NCI-H1048 (cell line): ENCODE results near the gene NUDC.
"Not testable (repeated sequence)": the region's sequence is repeated elsewhere in the genome, so short reads cannot be mapped to it uniquely, and the experiment has no call there.

Source experiments
- DNase-seq: peaks from one replicate; lab custom pipeline; 2025; lab: John Stamatoyannopoulos, UW

The NUDC gene

GRCh38 chr1:26951821-26952497, 30.4 kb downstream of the NUDC start:
- no peak for DNase-seq

- no peak for DNase-seq
These were observed 31.8 kb downstream of the NUDC start for GRCh38 chr1:26953374-26953773.

- no peak for DNase-seq
These were observed 34.8 kb downstream of the NUDC start for GRCh38 chr1:26956321-26956720.

- no peak for DNase-seq
These were observed 35.8 kb downstream of the NUDC start for GRCh38 chr1:26957306-26957705.

- DNase-seq, result no peak
These were observed 37.7 kb downstream of the NUDC start for GRCh38 chr1:26959270-26959669.

GRCh38 chr1:26959722-26960624, 38.4 kb downstream of the NUDC start, which contains the start of gene KDF1:
TSS of gene KDF1 (minus strand) at chr1:26960468. CDS start at chr1:26952380, 8,088 bp downstream.
- DNase-seq, result peak; percentile 56

GRCh38 chr1:26960625-26960966, 39.1 kb downstream of the NUDC start:
- no peak for DNase-seq

- no peak for DNase-seq
These were observed 40.3 kb downstream of the NUDC start for GRCh38 chr1:26961826-26962225.

GRCh38 chr1:26965213-26965612, 43.7 kb downstream of the NUDC start:
- no peak for DNase-seq

GRCh38 chr1:26965628-26966027, 44.1 kb downstream of the NUDC start:
- DNase-seq, result no peak

- DNase-seq, result no peak
These were observed 49.3 kb downstream of the NUDC start for GRCh38 chr1:26970810-26971209.

GRCh38 chr1:26971590-26971989, 50.0 kb downstream of the NUDC start:
- DNase-seq, result no peak

GRCh38 chr1:26972390-26972789, 50.8 kb downstream of the NUDC start:
- no peak for DNase-seq

- DNase-seq, result no peak
These were observed 51.3 kb downstream of the NUDC start for GRCh38 chr1:26972821-26973220.

- no peak for DNase-seq
These were observed 55.3 kb downstream of the NUDC start for GRCh38 chr1:26976621-26977510.

GRCh38 chr1:26978901-26979300, 57.4 kb downstream of the NUDC start:
- no peak for DNase-seq

GRCh38 chr1:26981146-26981846, 59.8 kb downstream of the NUDC start:
- DNase-seq, result no peak

- no peak for DNase-seq
These were observed 62.3 kb downstream of the NUDC start for GRCh38 chr1:26983863-26984262.

GRCh38 chr1:26984291-26984690, 62.7 kb downstream of the NUDC start:
- DNase-seq, result no peak

GRCh38 chr1:26986658-26987057, 65.1 kb downstream of the NUDC start:
- DNase-seq, result no peak

- DNase-seq, result not testable (repeated sequence)
These were observed 68.0 kb downstream of the NUDC start for GRCh38 chr1:26989403-26990109.
